Right lobe of liver (tissue), 6 donors: ENCODE data around the gene AP1B1. TPM values are rescaled to one million over a fixed set of nuclear protein-coding genes. Genes with fewer than 3 reads are reported as not detected.

Source experiments
- ATAC-seq, 4 donors: fragments of 200-7000 bp; cut with Tn5 transposase; one replicate each; pipeline ENCODE4 v1.9.1; 2020; ENCODE audit warnings: mild to moderate bottlenecking in 4 of 4, moderate library complexity in 4 of 4
- DNase-seq, 3 donors: peaks; one replicate each; pipeline ENCODE4 v3.0.0-alpha.2; 2020
- H3K27ac ChIP-seq, 3 donors: fragments of 200-600 bp; one replicate each; pipeline ENCODE4 v1.8.0; 2022
- H3K27me3 ChIP-seq, 2 donors: fragments of 200-600 bp; one replicate each; pipeline ENCODE4 v1.8.0; 2022
- H3K36me3 ChIP-seq, 4 donors: fragments of 200-600 bp; sonication (generic) in 1 of 4; one replicate each; pipeline versions ENCODE4 v1.5.1 to v1.8.0; 2017 to 2022; ENCODE audit warnings: control low read depth in 1 of 4
- H3K4me1 ChIP-seq, 4 donors: fragments of 200-600 bp; sonication (generic) in 1 of 4; one replicate each; pipeline versions ENCODE4 v1.5.1 to v1.8.0; 2017 to 2022; ENCODE audit warnings: control low read depth in 1 of 4
- H3K4me3 ChIP-seq, 3 donors: fragments of 200-600 bp; one replicate each; pipeline ENCODE4 v1.8.0; 2022
- H3K9me3 ChIP-seq, 4 donors: fragments of 200-600 bp; sonication (generic) in 1 of 4; one replicate each; pipeline versions ENCODE4 v1.5.1 to v1.8.0; 2017 to 2022; ENCODE audit warnings: control low read depth in 1 of 4
- CTCF ChIP-seq, 4 donors: fragments of 200-600 bp in 3 of 4; fragments of 450-650 bp in 1 of 4; IDR thresholded peaks; one replicate each; pipeline versions ENCODE4 v1.5.1 to v1.8.0; 2016 to 2022; ENCODE audit warnings: antibody characterized with exemption in 4 of 4, mild to moderate bottlenecking in 2 of 4
- POLR2A ChIP-seq: fragments of 450-650 bp; IDR thresholded peaks from one replicate; pipeline ENCODE4 v1.6.1; 2017; ENCODE audit warnings: antibody characterized with exemption, mild to moderate bottlenecking
- WGBS: methylation state at CpG from one replicate; pipeline ENCODE4 v1.1.6; 2018; ENCODE audit warnings: low coverage, low lambda C conversion rate; ENCODE audit not compliant: insufficient coverage; ENCODE audit errors: missing lambda C conversion rate; 5-methylcytosine and 5-hydroxymethylcytosine counted together
- intact Hi-C, 2 donors: fragments of 100-400 bp; cut with DNase I; formaldehyde crosslinking; loops; one replicate each; pipeline versions ENCODE4 v1.11.2 to v1.14.1; 2022
- total RNA-seq, 6 experiments: library from RNA; depleted of rRNA in 2 of 6; stranded (reverse); fragments of >200 nt in 2 of 6; fragmentation: NEBNext Ultra II Directional in 3 of 6; extraction: Animal tissue kit (Norgen Biotek cat#: 25700) in 3 of 6; gene quantifications; one replicate each; pipeline versions ENCODE4 v1.1.0 to v1.2.4, GENCODE V29; 2016 to 2023
- donor health status: DM: no; HTN: yes; CAD: no.
- donor health status: DM: no; HTN: no; CAD: no.
- donor health status: DM: no; HTN: no; CAD: no.
- donor health status: DM: no; HTN: yes; CAD: no.
- donor health status: DM: no; HTN: yes; CAD: no.

The AP1B1 gene
- total RNA-seq, 6 experiments from 2014 or later: 35.7 to 63.2 (median 44.4) TPM

- intact Hi-C loops: no loop called here
- H3K4me1 ChIP-seq: peaks cover 0 to 25% (median 11%) of the 10 kb centered on the region in 4 donors
- H3K4me3 ChIP-seq: no peak overlapping the region
- H3K9me3 ChIP-seq: no peaks in the 10 kb centered on the region
- H3K27me3 ChIP-seq: no peaks in the 10 kb centered on the region
- peaks cover 0 to 61% (median 8%) of the 10 kb centered on the region in 4 donors for H3K36me3 ChIP-seq
- TF ChIP-seq CTCF (IDR thresholded peaks at IDR 0.05): no peak
- no peak for TF ChIP-seq POLR2A
- WGBS: no CpG with 5 or more reads among the region's 14 CpGs
- H3K27ac ChIP-seq: no peak overlapping the region
- DNase-seq (no peak), ATAC-seq (no peak)
These were observed 56.6 kb downstream of the AP1B1 start for GRCh38 chr22:29331658-29332300.

GRCh38 chr22:29331213-29331612 lies 57.2 kb downstream of the AP1B1 start:
- Histone ChIP-seq H3K4me3 (no peak overlapping the region), H3K27ac (no peak overlapping the region), H3K36me3 (peaks cover 0 to 59% (median 8%) of the 10 kb centered on the region in 4 donors), H3K4me1 (peaks cover 0 to 21% (median 9%) of the 10 kb centered on the region in 4 donors), H3K9me3 (no peaks in the 10 kb centered on the region), H3K27me3 (no peaks in the 10 kb centered on the region)
- no peak for TF ChIP-seq POLR2A
- no peak for TF ChIP-seq CTCF (IDR thresholded peaks at IDR 0.05)
- intact Hi-C loops: no loop called here
- ATAC-seq (no peak), DNase-seq (no peak)
- WGBS: 82% methylated on average over 2 of the region's 8 CpGs

DNA sequence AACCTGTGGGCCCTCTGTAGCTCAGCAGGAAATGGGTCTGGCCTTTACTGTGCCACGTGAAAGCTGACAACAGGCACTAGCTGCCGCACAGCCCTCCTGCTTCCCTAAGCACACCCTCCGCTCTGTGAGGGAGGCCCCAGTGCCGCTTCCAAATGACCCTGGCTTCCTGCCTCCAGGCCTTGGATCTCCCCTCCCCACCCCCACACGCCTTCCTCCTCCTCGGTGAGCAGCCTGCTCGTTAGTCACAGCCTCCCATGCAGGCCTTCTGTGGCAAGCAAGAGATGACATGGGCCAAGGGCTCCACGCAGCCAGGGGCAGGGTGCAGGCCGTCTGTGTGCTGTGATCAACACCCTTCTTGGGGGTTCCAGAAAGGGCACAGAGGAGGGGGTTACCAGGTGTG lies 57.6 kb downstream of the AP1B1 start:
- Histone ChIP-seq H3K4me1 (peaks cover 0 to 16% (median 7%) of the 10 kb centered on the region in 4 donors), H3K27ac (no peak overlapping the region), H3K9me3 (no peaks in the 10 kb centered on the region), H3K27me3 (no peaks in the 10 kb centered on the region), H3K36me3 (peaks cover 0 to 57% (median 8%) of the 10 kb centered on the region in 4 donors), H3K4me3 (no peak overlapping the region)
- DNase-seq (peak in 2 of 3 donors; percentile 66 to 76), ATAC-seq (peak; percentile 33 to 65 (median 58))
- WGBS: 51% methylated on average over 3 of the region's 9 CpGs
- no peak for TF ChIP-seq CTCF (IDR thresholded peaks at IDR 0.05)
- TF ChIP-seq POLR2A: no peak
- intact Hi-C loops: no loop called here

DNA sequence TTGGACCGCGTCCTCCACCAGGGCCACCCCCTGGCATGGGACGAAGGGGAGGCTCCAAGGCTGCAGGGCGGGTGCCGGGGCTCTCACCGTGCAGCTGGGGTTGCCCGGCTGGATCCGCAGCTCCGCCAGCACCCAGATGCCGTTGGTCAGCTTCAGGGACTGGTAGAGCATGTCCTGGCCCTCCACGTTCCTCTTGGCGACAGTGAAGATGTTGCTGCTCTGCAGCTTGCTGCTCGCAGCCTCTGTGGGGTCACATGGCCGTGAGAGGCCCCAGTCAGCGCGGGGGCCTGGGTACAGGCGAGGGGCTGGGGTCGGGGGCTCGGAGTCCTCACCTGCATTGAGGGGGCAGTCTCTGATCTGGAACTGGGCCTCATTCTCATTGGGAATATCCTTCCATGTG lies 58.1 kb downstream of the AP1B1 start:
- no peaks in the 10 kb centered on the region for H3K27me3 ChIP-seq
- intact Hi-C loops: no loop called here
- no peaks in the 10 kb centered on the region for H3K9me3 ChIP-seq
- no peak for TF ChIP-seq CTCF (IDR thresholded peaks at IDR 0.05)
- no peak for TF ChIP-seq POLR2A
- no peak overlapping the region for H3K4me3 ChIP-seq
- no peak for ATAC-seq
- peaks cover 0 to 12% (median 5%) of the 10 kb centered on the region in 4 donors for H3K4me1 ChIP-seq
- no peak overlapping the region for H3K27ac ChIP-seq
- WGBS: no CpG with 5 or more reads among the region's 19 CpGs
- peaks cover 0 to 57% (median 8%) of the 10 kb centered on the region in 4 donors for H3K36me3 ChIP-seq
- DNase-seq: no peak
